Nephron progenitor cell (in vitro differentiated cells): Measurements from ENCODE around the gene UBA6.
A peak's percentile ranks its signal among the peaks of the same experiment; 100 is the strongest.

ENCODE experiments used
- DNase-seq: peaks from one replicate; pipeline ENCODE4 v3.0.0; 2021
- H3K27ac Mint-ChIP-seq: 2 replicates; pipeline ENCODE4 v1.8.0; 2021; ENCODE audit warnings: mild to moderate bottlenecking, moderate library complexity, mixed read lengths
- H3K27me3 Mint-ChIP-seq: 2 replicates; pipeline ENCODE4 v1.8.0; 2021; ENCODE audit warnings: mild to moderate bottlenecking, low read depth, mixed read lengths; ENCODE audit not compliant: poor library complexity
- H3K36me3 Mint-ChIP-seq: 2 replicates; pipeline ENCODE4 v1.8.0; 2021; ENCODE audit warnings: low read depth, mixed read lengths
- H3K4me1 Mint-ChIP-seq: 2 replicates; pipeline ENCODE4 v1.8.0; 2021; ENCODE audit warnings: mixed read lengths
- H3K4me3 Mint-ChIP-seq: 2 replicates; pipeline ENCODE4 v1.8.0; 2021; ENCODE audit warnings: mild to moderate bottlenecking, moderate library complexity, mixed read lengths
- H3K9me3 Mint-ChIP-seq: 2 replicates; pipeline ENCODE4 v1.8.0; 2021; ENCODE audit warnings: mild to moderate bottlenecking, moderate library complexity, mixed read lengths
- TF ChIP-seq, protein P1 (sequence below): fragments of 200-600 bp; sonication (generic); IDR thresholded peaks from 2 replicates; pipeline ENCODE4 v1.5.0; 2021; ENCODE audit warnings: antibody characterized with exemption

The UBA6 gene

DNA sequence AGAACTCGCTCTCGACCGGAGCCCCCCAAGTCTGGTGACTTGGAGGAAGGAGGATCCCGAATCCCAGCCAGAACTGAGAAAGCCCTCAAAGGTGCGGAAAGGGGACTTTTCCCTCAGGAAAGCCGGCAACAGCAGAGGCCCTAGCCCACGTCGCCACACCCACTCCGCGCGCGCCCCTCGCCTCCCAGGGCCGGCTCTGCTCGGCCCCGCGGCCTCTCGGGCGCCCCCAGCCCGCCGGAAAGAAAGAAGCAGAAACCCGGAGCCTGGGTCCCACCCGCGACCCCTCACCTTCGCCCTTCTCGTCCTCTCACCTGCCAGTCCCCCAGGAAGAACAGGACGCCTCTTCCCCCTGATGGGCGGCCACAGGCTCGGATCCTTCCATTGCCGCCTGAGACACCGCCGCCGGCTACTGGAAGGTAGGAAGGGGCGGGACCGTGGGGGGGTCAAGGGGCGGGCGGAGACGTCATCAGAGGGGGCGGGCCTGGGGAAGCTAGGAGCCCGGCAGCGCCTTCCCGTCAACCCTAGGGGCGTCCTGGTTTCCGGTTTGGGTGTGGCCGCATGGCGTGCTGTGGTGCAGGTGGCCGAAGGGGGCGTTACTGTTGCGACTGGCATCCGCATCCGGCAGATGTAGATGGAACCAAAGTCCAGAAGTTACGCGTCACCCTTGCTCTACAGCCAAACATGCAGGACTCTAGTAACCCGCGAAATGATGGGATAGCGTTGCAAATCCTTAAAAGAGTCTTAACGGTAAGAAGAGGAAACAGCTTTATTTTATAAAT lies at the start of gene UBA6:
Gene UBA6 (minus strand): TSS at position 418 of the 779 bp plus-strand sequence. CDS start 36 bp downstream, at position 382.
- H3K4me3 Mint-ChIP-seq = peak within 1 kb of the TSS; percentile 96
- peak; percentile 95 for DNase-seq
- H3K9me3 Mint-ChIP-seq = peaks cover 17% of the 10 kb centered on the region
- peak within 1 kb of the TSS; percentile 94 for H3K27ac Mint-ChIP-seq
- TF ChIP-seq, protein P1, sequence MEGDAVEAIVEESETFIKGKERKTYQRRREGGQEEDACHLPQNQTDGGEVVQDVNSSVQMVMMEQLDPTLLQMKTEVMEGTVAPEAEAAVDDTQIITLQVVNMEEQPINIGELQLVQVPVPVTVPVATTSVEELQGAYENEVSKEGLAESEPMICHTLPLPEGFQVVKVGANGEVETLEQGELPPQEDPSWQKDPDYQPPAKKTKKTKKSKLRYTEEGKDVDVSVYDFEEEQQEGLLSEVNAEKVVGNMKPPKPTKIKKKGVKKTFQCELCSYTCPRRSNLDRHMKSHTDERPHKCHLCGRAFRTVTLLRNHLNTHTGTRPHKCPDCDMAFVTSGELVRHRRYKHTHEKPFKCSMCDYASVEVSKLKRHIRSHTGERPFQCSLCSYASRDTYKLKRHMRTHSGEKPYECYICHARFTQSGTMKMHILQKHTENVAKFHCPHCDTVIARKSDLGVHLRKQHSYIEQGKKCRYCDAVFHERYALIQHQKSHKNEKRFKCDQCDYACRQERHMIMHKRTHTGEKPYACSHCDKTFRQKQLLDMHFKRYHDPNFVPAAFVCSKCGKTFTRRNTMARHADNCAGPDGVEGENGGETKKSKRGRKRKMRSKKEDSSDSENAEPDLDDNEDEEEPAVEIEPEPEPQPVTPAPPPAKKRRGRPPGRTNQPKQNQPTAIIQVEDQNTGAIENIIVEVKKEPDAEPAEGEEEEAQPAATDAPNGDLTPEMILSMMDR = peak; percentile 30
- H3K4me1 Mint-ChIP-seq = peaks cover 33% of the 10 kb centered on the region
- peaks cover 44% of the 10 kb centered on the region for H3K36me3 Mint-ChIP-seq
- no peaks in the 10 kb centered on the region for H3K27me3 Mint-ChIP-seq

GRCh38 chr4:67750691-67751090 lies 49.7 kb upstream of the UBA6 start:
- TF ChIP-seq, protein P1 = no peak
- H3K4me1 Mint-ChIP-seq = peaks cover 11% of the 10 kb centered on the region
- H3K27ac Mint-ChIP-seq = no peak overlapping the region
- H3K9me3 Mint-ChIP-seq = no peaks in the 10 kb centered on the region
- no peaks in the 10 kb centered on the region for H3K27me3 Mint-ChIP-seq
- no peaks in the 10 kb centered on the region for H3K36me3 Mint-ChIP-seq
- no peak overlapping the region for H3K4me3 Mint-ChIP-seq
- DNase-seq = no peak

DNA sequence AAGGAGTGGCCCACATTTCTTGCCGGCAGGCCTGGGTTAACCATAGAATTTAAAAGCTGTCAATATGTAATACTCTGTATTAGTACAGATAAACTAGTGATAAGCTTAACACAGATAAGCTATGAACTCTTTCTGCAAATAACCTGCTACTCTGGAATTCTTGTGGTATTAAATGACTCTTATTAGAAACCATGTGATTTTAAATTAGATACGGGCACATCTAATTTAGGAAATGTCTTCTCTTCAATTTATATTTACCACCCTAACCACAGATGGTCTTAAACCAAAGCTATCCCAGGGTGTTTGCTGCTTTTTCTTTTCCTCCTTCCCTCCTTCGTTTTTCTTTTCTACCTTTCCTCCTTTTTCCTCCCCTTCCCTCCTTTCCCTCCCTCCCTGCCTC lies 48.3 kb upstream of the UBA6 start:
- H3K4me3 Mint-ChIP-seq = no peak overlapping the region
- no peaks in the 10 kb centered on the region for H3K36me3 Mint-ChIP-seq
- TF ChIP-seq, protein P1 = no peak
- peaks cover 11% of the 10 kb centered on the region for H3K4me1 Mint-ChIP-seq
- no peaks in the 10 kb centered on the region for H3K27me3 Mint-ChIP-seq
- no peak for DNase-seq
- H3K27ac Mint-ChIP-seq = no peak overlapping the region
- no peaks in the 10 kb centered on the region for H3K9me3 Mint-ChIP-seq

GRCh38 chr4:67746797-67747495 lies 46.0 kb upstream of the UBA6 start:
- Mint-ChIP-seq H3K36me3 (no peaks in the 10 kb centered on the region), H3K4me3 (no peak overlapping the region), H3K9me3 (no peaks in the 10 kb centered on the region), H3K27ac (no peak overlapping the region), H3K4me1 (peaks cover 10% of the 10 kb centered on the region), H3K27me3 (no peaks in the 10 kb centered on the region)
- TF ChIP-seq, protein P1 = peak; percentile 61
- no peak for DNase-seq

- Mint-ChIP-seq H3K27me3 (no peaks in the 10 kb centered on the region), H3K4me1 (peaks cover 10% of the 10 kb centered on the region), H3K4me3 (no peak overlapping the region), H3K36me3 (no peaks in the 10 kb centered on the region), H3K9me3 (no peaks in the 10 kb centered on the region), H3K27ac (no peak overlapping the region)
- TF ChIP-seq, protein P1 = no peak
- no peak for DNase-seq
Observed at GRCh38 chr4:67744561-67745283, 43.8 kb upstream of the UBA6 start.
